Breast epithelium (tissue), 4 donors: ENCODE measurements around the gene TFAM. TPM values are rescaled to one million over a fixed set of nuclear protein-coding genes. Genes with fewer than 3 reads are reported as not detected.

ENCODE experiments used
- DNase-seq, 2 donors: peaks; one replicate each; pipeline ENCODE4 v3.0.0-alpha.2; 2019; ENCODE audit warnings: low spot score in 2 of 2
- H3K27ac ChIP-seq, 2 donors: fragments of 200-600 bp; sonication (generic) in 1 of 2; one replicate each; pipeline ENCODE4 v1.5.1; 2016 to 2019; ENCODE audit warnings: mild to moderate bottlenecking in 1 of 2
- H3K27me3 ChIP-seq, 2 donors: fragments of 200-600 bp; sonication (generic) in 1 of 2; one replicate each; pipeline versions ENCODE4 v1.5.1 to v1.6.0; 2017 to 2019; ENCODE audit warnings: control low read depth in 1 of 2, mild to moderate bottlenecking in 1 of 2
- H3K36me3 ChIP-seq: fragments of 200-600 bp; one replicate; pipeline ENCODE4 v1.5.1; 2019
- H3K4me1 ChIP-seq, 2 donors: fragments of 200-600 bp; sonication (generic); one replicate each; pipeline ENCODE4 v1.5.1; 2016 to 2019; ENCODE audit warnings: control low read depth in 1 of 2
- H3K4me3 ChIP-seq, 3 donors: fragments of 200-600 bp; sonication (generic); 1 replicate in 2 of 3; 2 replicates in 1 of 3; pipeline ENCODE4 v1.5.1; 2016 to 2019; ENCODE audit warnings: mild to moderate bottlenecking in 3 of 3, moderate library complexity in 2 of 3
- H3K9me3 ChIP-seq, 2 donors: fragments of 200-600 bp; sonication (generic) in 1 of 2; one replicate each; pipeline ENCODE4 v1.5.1; 2016 to 2019; ENCODE audit warnings: control low read depth in 1 of 2
- POLR2A ChIP-seq: fragments of 450-650 bp; IDR thresholded peaks from one replicate; pipeline ENCODE4 v1.6.1; 2016; ENCODE audit warnings: antibody characterized with exemption, mild to moderate bottlenecking, moderate library complexity
- POLR2AphosphoS5 ChIP-seq, 3 donors: sonication (generic); formaldehyde crosslinking; IDR thresholded peaks; one replicate each; pipeline ENCODE4 v1.6.1; 2017; ENCODE audit warnings: antibody characterized with exemption in 3 of 3
- intact Hi-C: fragments of 100-400 bp; cut with DNase I; formaldehyde crosslinking; loops from one replicate; pipeline ENCODE4 v1.15.1; 2023; ENCODE audit warnings: low total_unique reads
- total RNA-seq, 3 donors: library from RNA; depleted of rRNA; stranded (reverse); fragments of >200 nt; gene quantifications; one replicate each; pipeline ENCODE4 v1.1.0, GENCODE V29; 2016
- TF ChIP-seq, protein P1 (sequence below), 3 donors: fragments of 450-650 bp; IDR thresholded peaks; one replicate each; pipeline ENCODE4 v1.5.1; 2016 to 2017; ENCODE audit warnings: antibody characterized with exemption in 3 of 3, mild to moderate bottlenecking in 3 of 3, moderate library complexity in 3 of 3

TFAM gene
- total RNA-seq, 3 donors from 2014 or later, result 15.8 to 30.1 (median 22.3) TPM

- H3K36me3 ChIP-seq, result no peaks in the 10 kb centered on the region
- DNase-seq, result no peak
- H3K4me1 ChIP-seq, result no peaks in the 10 kb centered on the region
- intact Hi-C loops, result no loop called here
- TF ChIP-seq, protein P1, sequence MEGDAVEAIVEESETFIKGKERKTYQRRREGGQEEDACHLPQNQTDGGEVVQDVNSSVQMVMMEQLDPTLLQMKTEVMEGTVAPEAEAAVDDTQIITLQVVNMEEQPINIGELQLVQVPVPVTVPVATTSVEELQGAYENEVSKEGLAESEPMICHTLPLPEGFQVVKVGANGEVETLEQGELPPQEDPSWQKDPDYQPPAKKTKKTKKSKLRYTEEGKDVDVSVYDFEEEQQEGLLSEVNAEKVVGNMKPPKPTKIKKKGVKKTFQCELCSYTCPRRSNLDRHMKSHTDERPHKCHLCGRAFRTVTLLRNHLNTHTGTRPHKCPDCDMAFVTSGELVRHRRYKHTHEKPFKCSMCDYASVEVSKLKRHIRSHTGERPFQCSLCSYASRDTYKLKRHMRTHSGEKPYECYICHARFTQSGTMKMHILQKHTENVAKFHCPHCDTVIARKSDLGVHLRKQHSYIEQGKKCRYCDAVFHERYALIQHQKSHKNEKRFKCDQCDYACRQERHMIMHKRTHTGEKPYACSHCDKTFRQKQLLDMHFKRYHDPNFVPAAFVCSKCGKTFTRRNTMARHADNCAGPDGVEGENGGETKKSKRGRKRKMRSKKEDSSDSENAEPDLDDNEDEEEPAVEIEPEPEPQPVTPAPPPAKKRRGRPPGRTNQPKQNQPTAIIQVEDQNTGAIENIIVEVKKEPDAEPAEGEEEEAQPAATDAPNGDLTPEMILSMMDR (IDR thresholded peaks at IDR 0.05), result no peak
- TF ChIP-seq POLR2AphosphoS5 (IDR thresholded peaks at IDR 0.05), result no peak
- TF ChIP-seq POLR2A, result no peak
- no peaks in the 10 kb centered on the region for H3K27me3 ChIP-seq
- H3K9me3 ChIP-seq, result no peaks in the 10 kb centered on the region
- no peak overlapping the region for H3K4me3 ChIP-seq
- no peak overlapping the region for H3K27ac ChIP-seq
These were observed 12.4 kb upstream of the TFAM start for GRCh38 chr10:58372607-58373441.

DNA sequence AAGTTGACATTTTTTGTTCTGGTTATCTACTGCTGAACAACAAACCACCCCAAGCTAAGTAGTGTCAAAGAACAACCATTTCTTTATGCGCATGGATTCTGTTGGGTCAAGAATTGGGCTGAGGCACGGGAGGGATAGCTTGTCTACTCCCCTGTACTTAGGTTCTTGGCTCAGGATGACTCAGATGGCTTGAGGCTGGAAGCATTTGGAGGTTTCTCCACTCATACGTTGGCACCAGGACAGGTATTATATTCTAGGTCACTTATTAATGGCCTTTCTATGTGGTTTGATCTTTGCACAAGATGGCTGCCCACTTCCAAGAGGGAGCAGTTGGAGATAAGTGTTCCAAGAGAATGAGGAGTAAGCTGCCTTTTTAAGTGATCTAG, 11.8 kb upstream of the TFAM start:
- DNase-seq, result no peak
- H3K36me3 ChIP-seq, result no peaks in the 10 kb centered on the region
- intact Hi-C loops, result no loop called here
- no peak overlapping the region for H3K4me3 ChIP-seq
- no peaks in the 10 kb centered on the region for H3K4me1 ChIP-seq
- no peaks in the 10 kb centered on the region for H3K27me3 ChIP-seq
- TF ChIP-seq POLR2A, result no peak
- TF ChIP-seq POLR2AphosphoS5 (IDR thresholded peaks at IDR 0.05), result no peak
- TF ChIP-seq, protein P1 (IDR thresholded peaks at IDR 0.05), result no peak
- H3K9me3 ChIP-seq, result no peaks in the 10 kb centered on the region
- H3K27ac ChIP-seq, result no peak overlapping the region

- no peak for TF ChIP-seq POLR2A
- Histone ChIP-seq H3K9me3 (no peaks in the 10 kb centered on the region), H3K4me3 (no peak overlapping the region), H3K27me3 (no peaks in the 10 kb centered on the region), H3K27ac (no peak overlapping the region), H3K4me1 (peaks cover 0 to 11% of the 10 kb centered on the region in 2 donors), H3K36me3 (no peaks in the 10 kb centered on the region)
- intact Hi-C loops, result no loop called here
- DNase-seq, result no peak
These were observed 2.7 kb upstream of the TFAM start for GRCh38 chr10:58382489-58382995.

- H3K27me3 ChIP-seq, result no peaks in the 10 kb centered on the region
- H3K4me1 ChIP-seq, result peaks cover 0 to 11% of the 10 kb centered on the region in 2 donors
- TF ChIP-seq, protein P1 (IDR thresholded peaks at IDR 0.05), result no peak
- no peak for TF ChIP-seq POLR2AphosphoS5 (IDR thresholded peaks at IDR 0.05)
- no peak for TF ChIP-seq POLR2A
- H3K27ac ChIP-seq, result peak overlapping the region in 1 of 2 donors; percentile 93
- H3K9me3 ChIP-seq, result no peaks in the 10 kb centered on the region
- H3K36me3 ChIP-seq, result peaks cover 6% of the 10 kb centered on the region
- H3K4me3 ChIP-seq, result peak overlapping the region; percentile 80 to 87 (median 81)
- intact Hi-C loops, result no loop called here
- DNase-seq, result no peak
These were observed 1.1 kb upstream of the TFAM start for GRCh38 chr10:58384095-58384494.

- no peak for DNase-seq
- H3K27ac ChIP-seq, result peak overlapping the region; percentile 90 to 93
- H3K4me1 ChIP-seq, result peaks cover 0 to 14% of the 10 kb centered on the region in 2 donors
- intact Hi-C loops, result no loop called here
- no peaks in the 10 kb centered on the region for H3K27me3 ChIP-seq
- peaks cover 11% of the 10 kb centered on the region for H3K36me3 ChIP-seq
- peak overlapping the region; percentile 80 to 87 (median 81) for H3K4me3 ChIP-seq
- H3K9me3 ChIP-seq, result no peaks in the 10 kb centered on the region
- TF ChIP-seq POLR2A (no peak), POLR2AphosphoS5 (IDR thresholded peaks at IDR 0.05) (no peak)
- TF ChIP-seq, protein P1 (IDR thresholded peaks at IDR 0.05), result no peak
These were observed 639 bp upstream of the TFAM start for GRCh38 chr10:58384544-58384998.
